KMS-11 (cell line): ENCODE results near the gene ADAM12.

ENCODE experiments used
- H2AFZ ChIP-seq: fragments of 200-600 bp; sonication (generic); 2 replicates; pipeline ENCODE4 v1.6.1; 2016; ENCODE audit warnings: antibody characterized with exemption, mixed run types, low read depth
- H3K27ac ChIP-seq: fragments of 200-600 bp; sonication (generic); 2 replicates; pipeline ENCODE4 v1.6.1; 2016; ENCODE audit warnings: mild to moderate bottlenecking, mixed run types
- H3K27me3 ChIP-seq: fragments of 200-600 bp; sonication (generic); 2 replicates; pipeline ENCODE4 v1.6.1; 2017; ENCODE audit warnings: mild to moderate bottlenecking, low read depth, mixed run types, moderate library complexity; ENCODE audit not compliant: insufficient read depth
- H3K36me3 ChIP-seq: fragments of 200-600 bp; sonication (generic); 2 replicates; pipeline ENCODE4 v1.6.1; 2017; ENCODE audit warnings: mild to moderate bottlenecking, mixed run types; ENCODE audit not compliant: insufficient read depth
- H3K4me1 ChIP-seq: fragments of 200-600 bp; sonication (generic); 2 replicates; pipeline ENCODE4 v1.6.1; 2016; ENCODE audit warnings: mild to moderate bottlenecking, low read depth, mixed run types; ENCODE audit not compliant: poor library complexity, severe bottlenecking
- H3K4me2 ChIP-seq: fragments of 200-600 bp; sonication (generic); 2 replicates; pipeline ENCODE4 v1.7.0; 2016; ENCODE audit warnings: mild to moderate bottlenecking, mixed run types
- H3K4me3 ChIP-seq: fragments of 200-600 bp; sonication (generic); IDR thresholded peaks from 2 replicates; pipeline ENCODE4 v1.6.1; 2017; ENCODE audit warnings: low read depth, low read length, mixed read lengths; ENCODE audit not compliant: insufficient read depth
- H3K79me2 ChIP-seq: fragments of 200-600 bp; sonication (generic); 2 replicates; pipeline ENCODE4 v1.6.1; 2016; ENCODE audit warnings: low read depth, mixed run types; ENCODE audit not compliant: insufficient read depth
- H3K9ac ChIP-seq: fragments of 200-600 bp; sonication (generic); 2 replicates; pipeline ENCODE4 v1.6.1; 2016; ENCODE audit warnings: mild to moderate bottlenecking, mixed run types
- H4K20me1 ChIP-seq: fragments of 200-600 bp; sonication (generic); 2 replicates; pipeline ENCODE4 v1.6.1; 2016; ENCODE audit warnings: mild to moderate bottlenecking, mixed run types; ENCODE audit not compliant: insufficient read depth
- CTCF ChIP-seq: fragments of 200-600 bp; sonication (generic); conservative IDR thresholded peaks from 2 replicates; pipeline ENCODE4 v1.6.1; 2017; ENCODE audit warnings: low read depth, mild to moderate bottlenecking, antibody characterized with exemption, low read length, moderate library complexity, mixed read lengths

Gene ADAM12

GRCh38 chr10:126314863-126315493, 73.3 kb downstream of the ADAM12 start:
- H3K27ac ChIP-seq, result no peak overlapping the region
- H3K27me3 ChIP-seq, result no peaks in the 10 kb centered on the region
- no peak overlapping the region for H3K4me3 ChIP-seq
- no peaks in the 10 kb centered on the region for H3K79me2 ChIP-seq
- H3K36me3 ChIP-seq, result no peaks in the 10 kb centered on the region
- no peak overlapping the region for H3K4me2 ChIP-seq
- no peak overlapping the region for H2AFZ ChIP-seq
- no peaks in the 10 kb centered on the region for H4K20me1 ChIP-seq
- no peak overlapping the region for H3K9ac ChIP-seq
- H3K4me1 ChIP-seq, result no peaks in the 10 kb centered on the region
- no peak for TF ChIP-seq CTCF

GRCh38 chr10:126312167-126312566, 76.1 kb downstream of the ADAM12 start:
- Histone ChIP-seq H3K79me2 (no peaks in the 10 kb centered on the region), H3K27ac (no peak overlapping the region), H3K9ac (no peak overlapping the region), H3K4me2 (no peak overlapping the region), H3K4me1 (no peaks in the 10 kb centered on the region), H3K4me3 (no peak overlapping the region), H3K27me3 (no peaks in the 10 kb centered on the region), H2AFZ (no peak overlapping the region), H4K20me1 (no peaks in the 10 kb centered on the region), H3K36me3 (no peaks in the 10 kb centered on the region)
- TF ChIP-seq CTCF, result no peak

GRCh38 chr10:126309228-126309883, 78.9 kb downstream of the ADAM12 start:
- no peak for TF ChIP-seq CTCF
- no peaks in the 10 kb centered on the region for H3K79me2 ChIP-seq
- H3K36me3 ChIP-seq, result no peaks in the 10 kb centered on the region
- no peak overlapping the region for H3K27ac ChIP-seq
- H3K9ac ChIP-seq, result no peak overlapping the region
- no peak overlapping the region for H3K4me3 ChIP-seq
- no peak overlapping the region for H2AFZ ChIP-seq
- no peaks in the 10 kb centered on the region for H3K27me3 ChIP-seq
- no peak overlapping the region for H3K4me2 ChIP-seq
- no peaks in the 10 kb centered on the region for H3K4me1 ChIP-seq
- no peaks in the 10 kb centered on the region for H4K20me1 ChIP-seq

- Histone ChIP-seq H3K4me1 (no peaks in the 10 kb centered on the region), H3K4me2 (no peak overlapping the region), H3K36me3 (no peaks in the 10 kb centered on the region), H3K27me3 (no peaks in the 10 kb centered on the region), H4K20me1 (no peaks in the 10 kb centered on the region), H2AFZ (no peak overlapping the region), H3K4me3 (no peak overlapping the region), H3K79me2 (no peaks in the 10 kb centered on the region), H3K27ac (no peak overlapping the region), H3K9ac (no peak overlapping the region)
- TF ChIP-seq CTCF, result no peak
Measured at GRCh38 chr10:126302826-126303665, 85.2 kb downstream of the ADAM12 start.
